Measurements from ENCODE around the gene ATPAF1.

The ATPAF1 gene

GRCh38 chr1:46582972-46583371, 85.2 kb downstream of the ATPAF1 start:
- FAIRE-seq = no peak
